Measurements from ENCODE around the gene HOXD13.
A peak's percentile ranks its signal among the peaks of the same experiment; 100 is the strongest.

DNA sequence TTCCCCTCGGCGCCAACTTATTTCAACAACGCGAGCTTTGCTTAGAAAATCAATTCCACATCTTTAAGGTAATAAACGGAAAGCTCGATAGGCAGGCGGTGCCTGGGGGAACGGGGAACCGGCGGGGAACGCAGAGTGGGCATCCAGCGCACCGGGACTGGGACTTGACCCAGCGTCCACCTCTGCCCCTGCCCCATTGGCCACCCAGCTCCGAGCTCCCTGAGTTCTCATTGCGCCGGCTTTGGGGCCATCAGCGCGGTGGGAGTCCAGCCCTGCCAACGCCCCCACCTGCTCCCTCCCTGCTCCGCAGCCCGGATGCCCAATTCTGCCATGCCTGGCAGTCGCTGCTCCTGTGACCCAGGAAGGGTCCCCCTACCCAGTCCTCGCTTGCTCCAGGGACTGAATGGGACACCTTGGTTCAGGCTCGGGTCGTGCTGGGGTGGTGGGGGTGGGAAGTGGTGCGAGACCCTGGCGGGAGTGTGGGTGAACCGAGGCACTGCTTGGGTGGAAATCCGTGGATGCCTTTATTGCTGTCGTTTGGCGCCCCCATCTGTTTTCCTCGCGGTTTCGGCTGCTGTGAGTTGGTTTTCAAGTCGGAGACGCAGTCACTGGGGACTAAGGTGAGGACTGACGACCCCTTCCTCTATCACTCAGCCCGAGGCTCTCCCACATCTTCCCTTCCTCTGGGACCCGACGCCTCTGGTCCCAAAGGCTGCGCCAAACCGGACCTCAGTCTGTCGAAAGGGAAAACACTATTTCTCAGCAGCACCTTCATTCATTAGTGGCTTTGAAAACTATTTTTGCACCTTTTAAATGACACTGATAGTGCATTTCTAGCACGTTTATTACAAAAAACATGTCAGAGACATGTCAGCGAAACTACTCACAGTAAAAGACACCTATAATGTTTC, 6.4 kb upstream of the HOXD13 start:
- TF ChIP-seq CTCF (conservative IDR thresholded peaks at IDR 0.05) = peak; percentile 67
- no peak for TF ChIP-seq ZFX (IDR thresholded peaks at IDR 0.05)
